T1000 (cell line): ENCODE measurements around the gene CFD.
A peak's percentile ranks its signal among the peaks of the same experiment; 100 is the strongest.
"Not testable (repeated sequence)": the region's sequence is repeated elsewhere in the genome, so short reads cannot be mapped to it uniquely, and the experiment has no call there.

ENCODE experiments used
- DNase-seq: peaks from one replicate; lab custom pipeline; 2025; ENCODE audit warnings: mixed read lengths; lab: John Stamatoyannopoulos, UW

Gene CFD

GRCh38 chr19:871446-872265, 12.2 kb downstream of the CFD start:
- peak; percentile 30 for DNase-seq

- DNase-seq = peak; percentile 89
These were observed 12.9 kb downstream of the CFD start for GRCh38 chr19:872266-872951.

- peak; percentile 86 for DNase-seq
These were observed 13.6 kb downstream of the CFD start for GRCh38 chr19:873084-873483.

GRCh38 chr19:873561-874041, 14.1 kb downstream of the CFD start:
- DNase-seq = no peak

- DNase-seq = no peak
These were observed 15.9 kb downstream of the CFD start for GRCh38 chr19:875265-875879.

- no peak for DNase-seq
These were observed 16.6 kb downstream of the CFD start for GRCh38 chr19:876089-876488.

GRCh38 chr19:876780-877314, 17.4 kb downstream of the CFD start:
- DNase-seq = no peak

GRCh38 chr19:877992-878660, 18.7 kb downstream of the CFD start:
- not testable (repeated sequence) for DNase-seq

GRCh38 chr19:878751-879561, 19.5 kb downstream of the CFD start:
- not testable (repeated sequence) for DNase-seq

GRCh38 chr19:879711-880438, 20.4 kb downstream of the CFD start:
- DNase-seq = no peak

- no peak for DNase-seq
These were observed 22.1 kb downstream of the CFD start for GRCh38 chr19:881385-882071.

- no peak for DNase-seq
These were observed 23.5 kb downstream of the CFD start for GRCh38 chr19:882871-883497.

GRCh38 chr19:883661-884211, 24.3 kb downstream of the CFD start:
- peak; percentile 33 for DNase-seq

GRCh38 chr19:884420-885211, 25.2 kb downstream of the CFD start:
- DNase-seq = no peak

- no peak for DNase-seq
These were observed 26.2 kb downstream of the CFD start for GRCh38 chr19:885536-886224.

GRCh38 chr19:887072-887471, 27.6 kb downstream of the CFD start:
- no peak for DNase-seq

- DNase-seq = no peak
These were observed 28.1 kb downstream of the CFD start for GRCh38 chr19:887599-887998.
